HL-60/S4 (cell line): Measurements from ENCODE around the gene PALLD.
"Not testable (repeated sequence)": the region's sequence is repeated elsewhere in the genome, so short reads cannot be mapped to it uniquely, and the experiment has no call there.

Experiments used
- in situ Hi-C: fragments of 300-500 bp; cut with MboI; formaldehyde crosslinking; loops from 2 replicates; pipeline ENCODE4 v1.14.3; 2022; ENCODE audit warnings: low sequenced_read_pairs

Gene PALLD

GRCh38 chr4:168919706-168920324 is 423.0 kb downstream of the PALLD start:
- in situ Hi-C loops: loop anchor here (5.0 to 25.0 kb wide), 2 partner anchors 567 to 733 kb away; no protein-coding TSS in a partner anchor

DNA sequence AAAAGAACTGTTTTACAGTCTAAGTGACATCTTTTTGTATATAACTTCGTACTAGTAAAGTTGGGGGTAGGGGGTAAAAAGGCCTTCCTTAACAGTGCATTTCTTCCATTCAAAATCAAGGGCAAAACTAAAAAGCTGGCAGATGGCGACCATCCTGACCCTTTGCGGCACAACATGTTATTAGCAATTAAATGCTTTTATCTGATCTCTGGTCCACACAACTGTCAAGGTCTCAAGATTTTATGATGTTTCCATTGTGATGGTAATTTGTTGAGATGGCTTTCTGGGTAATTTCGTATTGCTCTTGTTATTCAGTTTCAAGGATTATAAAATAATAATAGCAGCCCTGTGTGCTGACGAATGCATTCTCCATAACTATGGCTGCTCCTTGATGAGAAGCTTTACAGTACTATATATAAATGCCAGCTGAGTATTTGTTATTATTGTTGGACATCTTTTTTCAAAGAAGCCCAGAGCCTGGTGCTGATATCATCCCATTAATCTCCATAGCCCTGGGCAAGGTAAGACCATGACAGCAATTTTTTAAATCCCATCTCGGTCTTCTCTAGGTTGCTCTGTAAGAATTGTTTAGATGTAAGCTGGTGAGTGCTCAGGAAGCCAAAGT is 423.7 kb downstream of the PALLD start:
- in situ Hi-C loops: loop anchor here (5.0 to 25.0 kb wide), 2 partner anchors 567 to 733 kb away; no protein-coding TSS in a partner anchor

DNA sequence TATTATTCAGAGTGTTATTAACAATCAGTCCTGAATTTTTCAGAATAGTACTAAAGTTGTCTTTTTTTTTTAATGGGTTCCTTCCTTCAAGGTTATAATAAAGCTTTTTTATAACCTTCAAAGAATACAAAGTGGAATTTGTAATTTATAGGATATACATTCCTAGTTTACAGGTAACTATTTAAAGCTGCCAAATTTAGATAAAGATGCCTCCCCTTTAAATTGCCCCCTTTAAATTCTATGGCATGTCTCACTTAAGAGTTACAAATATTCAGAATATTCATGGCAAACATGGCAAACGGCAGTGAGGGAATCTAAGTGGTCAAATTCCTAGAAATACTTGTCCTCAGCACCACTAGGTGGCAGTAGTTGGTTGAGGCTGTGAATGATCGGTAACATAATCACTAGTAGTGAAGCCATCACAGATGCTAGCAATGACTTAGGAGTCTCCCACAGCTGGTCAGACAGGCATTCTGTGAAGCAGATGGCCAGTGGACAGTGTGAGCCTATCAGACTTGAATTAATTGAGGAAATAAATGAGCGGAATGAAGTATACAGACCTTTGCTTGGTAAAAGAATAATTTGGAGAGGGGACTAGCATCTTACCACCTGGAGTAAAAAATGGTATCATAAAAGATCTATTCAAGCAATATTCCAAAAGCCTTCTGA is 426.8 kb downstream of the PALLD start:
- in situ Hi-C loops: loop anchor here (5.0 to 25.0 kb wide), 2 partner anchors 564 to 736 kb away; no protein-coding TSS in a partner anchor

- in situ Hi-C loops: loop anchor here (5.0 to 25.0 kb wide), 2 partner anchors 563 to 737 kb away; no protein-coding TSS in a partner anchor
Measured at GRCh38 chr4:168924667-168925066, 427.8 kb downstream of the PALLD start.

DNA sequence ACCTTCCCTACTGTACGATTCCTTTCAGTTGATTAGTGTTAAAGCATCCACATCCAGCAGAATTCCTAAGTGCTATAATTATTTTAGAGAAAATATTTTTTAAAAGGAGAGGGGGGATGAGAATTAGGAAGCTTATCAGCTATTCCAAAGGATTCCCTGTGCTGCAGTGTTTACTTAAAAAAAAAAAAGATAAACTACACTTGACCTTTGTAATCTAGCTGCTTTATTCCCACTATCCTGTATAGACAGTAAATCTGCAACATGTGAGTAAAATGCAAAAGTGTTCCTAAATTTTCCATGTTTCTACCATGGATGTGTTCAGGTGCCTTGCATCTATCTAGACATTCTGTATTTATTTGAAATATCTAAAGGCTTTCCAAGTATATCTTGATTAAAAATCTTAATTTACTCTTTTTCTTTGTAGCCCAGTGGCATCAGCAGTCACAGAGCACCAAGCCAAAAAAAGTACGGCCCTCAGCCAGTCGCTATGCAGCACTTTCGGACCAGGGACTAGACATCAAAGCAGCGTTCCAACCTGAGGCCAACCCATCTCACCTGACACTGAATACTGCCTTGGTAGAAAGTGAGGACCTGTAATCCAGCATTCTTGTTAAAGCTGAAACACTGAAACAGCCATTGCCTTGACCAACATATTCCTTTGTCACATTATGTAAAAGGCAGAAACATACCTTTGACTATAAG is 429.1 kb downstream of the PALLD start:
- in situ Hi-C loops: no loop called here

- in situ Hi-C loops: no loop called here
Measured at GRCh38 chr4:168928346-168928745, 431.5 kb downstream of the PALLD start.

- in situ Hi-C loops: no loop called here
Measured at GRCh38 chr4:168928875-168929274, 432.0 kb downstream of the PALLD start.

DNA sequence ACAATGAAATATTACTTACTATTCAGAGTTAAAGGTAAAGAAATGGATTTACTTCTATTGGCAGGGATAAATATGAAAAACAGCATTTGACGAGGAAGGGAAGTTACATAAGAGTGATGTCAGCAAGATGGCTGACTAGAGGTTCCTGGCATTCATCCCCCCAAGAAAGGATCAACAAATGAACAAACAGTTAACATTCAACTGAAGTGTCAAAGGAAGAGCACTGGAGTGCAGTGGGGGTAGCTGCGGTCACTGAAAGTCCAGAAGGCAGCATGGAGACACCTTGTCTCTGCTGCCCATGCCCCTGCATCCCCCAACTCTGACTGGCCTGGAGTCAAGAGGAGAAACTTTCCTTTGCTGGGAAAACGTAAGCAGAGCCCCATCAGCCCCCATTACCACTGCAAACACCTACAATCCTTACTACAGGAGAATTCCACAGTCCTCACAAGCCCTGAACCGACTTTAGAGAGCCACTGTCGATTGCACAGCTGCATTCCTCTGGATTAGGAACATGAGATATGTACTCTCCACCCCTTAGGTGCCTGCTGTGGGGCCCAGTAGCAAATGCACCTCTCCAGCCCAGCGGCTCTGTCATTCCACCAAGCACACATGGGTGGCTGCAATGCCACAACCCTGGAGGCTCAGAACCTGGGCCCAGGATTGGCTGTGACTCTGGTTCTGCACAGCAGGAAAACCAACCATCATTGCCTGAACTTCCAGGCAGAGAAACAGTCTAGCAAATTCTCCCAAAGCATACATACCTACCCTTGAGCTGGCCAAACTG is 433.8 kb downstream of the PALLD start:
- in situ Hi-C loops: no loop called here

GRCh38 chr4:168931215-168931650 is 434.4 kb downstream of the PALLD start:
- in situ Hi-C loops: no loop called here

- in situ Hi-C loops: no loop called here
Measured at GRCh38 chr4:168932138-168932537, 435.3 kb downstream of the PALLD start.

DNA sequence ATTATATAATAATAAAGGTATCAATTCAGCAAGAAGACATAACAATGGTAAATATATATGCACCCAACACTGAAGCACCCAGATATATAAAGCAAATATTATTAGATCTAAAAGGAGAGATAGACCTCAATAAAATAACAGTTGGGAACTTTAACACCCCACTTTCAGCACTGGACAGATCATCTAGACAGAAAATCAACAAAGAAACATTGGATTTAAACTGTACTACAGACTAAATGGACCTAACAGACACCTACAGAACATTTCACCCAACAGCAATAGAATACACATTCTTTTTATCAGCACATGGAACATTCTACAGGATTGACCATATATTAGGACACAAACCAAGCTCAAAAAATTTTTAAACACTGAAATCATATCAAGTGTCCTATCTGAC is 436.6 kb downstream of the PALLD start:
- in situ Hi-C loops: no loop called here

GRCh38 chr4:168937473-168937872 is 440.6 kb downstream of the PALLD start:
- in situ Hi-C loops: not testable (repeated sequence)

GRCh38 chr4:168942985-168943384 is 446.1 kb downstream of the PALLD start:
- in situ Hi-C loops: no loop called here

GRCh38 chr4:168945291-168945690 is 448.4 kb downstream of the PALLD start:
- in situ Hi-C loops: no loop called here

DNA sequence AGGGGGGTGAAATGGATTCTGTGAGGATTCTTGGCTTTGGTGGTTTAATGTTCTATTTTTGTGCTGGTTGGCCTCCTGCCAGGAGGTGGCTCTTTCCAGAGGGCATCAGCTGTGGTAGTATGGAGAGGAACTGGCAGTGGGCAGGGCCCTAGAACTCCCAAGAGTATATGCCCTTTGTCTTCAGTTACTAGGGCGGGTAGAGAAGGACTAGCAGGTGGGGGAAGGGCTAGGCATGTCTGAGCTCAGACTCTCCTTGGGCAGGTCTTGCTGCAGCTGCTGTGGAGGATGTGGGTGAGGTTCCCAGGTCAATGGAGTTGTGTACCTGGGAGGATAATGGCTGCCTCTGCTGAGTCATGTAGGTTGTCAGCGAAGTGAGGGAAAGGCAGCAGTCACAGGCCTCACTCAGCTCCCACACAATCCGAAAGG is 456.0 kb downstream of the PALLD start:
- in situ Hi-C loops: not testable (repeated sequence)

DNA sequence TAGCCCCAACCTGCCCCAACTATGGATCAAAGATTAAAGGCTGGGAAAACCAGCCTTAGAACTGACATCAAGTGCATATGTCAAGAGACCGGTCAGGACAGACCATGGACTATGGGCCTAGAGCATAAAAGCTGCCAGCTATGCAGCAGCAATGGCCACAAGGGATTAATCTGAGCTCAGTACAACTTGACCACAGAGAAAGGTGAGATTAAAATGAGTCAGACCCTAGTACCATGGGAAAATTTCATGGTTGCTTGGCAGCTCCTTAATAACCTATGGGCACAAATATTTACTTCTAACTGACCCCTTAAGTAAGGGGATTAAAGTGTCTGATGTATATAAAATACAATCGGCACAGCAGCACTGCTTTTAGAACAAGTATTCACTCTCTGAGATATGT is 458.8 kb downstream of the PALLD start:
- in situ Hi-C loops: no loop called here

DNA sequence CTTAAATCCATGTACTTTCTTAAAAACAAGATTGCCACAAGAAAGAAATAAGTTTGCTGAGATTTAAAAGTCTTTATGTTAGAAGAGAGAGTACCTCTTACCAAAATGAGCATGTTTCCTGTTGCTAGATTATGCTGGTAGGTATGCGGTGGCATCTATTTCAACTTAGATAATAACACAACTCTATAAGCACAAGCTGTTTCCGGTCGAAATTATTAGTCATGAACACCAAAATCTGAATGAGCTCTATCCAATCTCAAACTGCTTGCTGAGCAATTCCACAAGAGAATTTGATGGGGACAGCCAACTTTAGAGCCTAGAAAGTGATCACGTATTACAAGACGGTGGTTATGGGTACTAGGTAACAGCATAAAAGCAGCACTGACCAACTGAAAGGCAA is 463.9 kb downstream of the PALLD start:
- in situ Hi-C loops: no loop called here

DNA sequence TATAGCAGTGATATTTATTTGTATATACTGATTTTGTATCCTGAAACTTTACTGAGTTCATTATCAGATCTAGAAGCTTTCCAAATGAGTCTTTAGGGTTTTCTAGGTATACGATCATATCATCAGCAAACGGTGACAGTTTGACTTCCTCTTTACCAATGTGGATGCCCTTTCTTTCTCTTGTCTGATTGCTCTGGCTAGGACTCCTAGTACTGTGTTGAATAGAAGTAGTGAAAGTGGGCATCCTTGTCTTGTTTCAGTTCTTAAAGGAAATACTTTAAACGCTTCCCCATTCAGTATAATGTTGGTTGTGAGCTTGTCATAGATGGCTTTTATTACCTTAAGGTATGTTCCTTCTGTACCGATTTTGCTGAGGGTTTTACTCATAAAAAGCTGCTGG is 475.7 kb downstream of the PALLD start:
- in situ Hi-C loops: no loop called here
